HepG2 (cell line): Measurements from ENCODE around the gene NRSN2.

Experiments used
- BRCA1 ChIP-seq: sonication (generic); formaldehyde crosslinking; IDR thresholded peaks from 2 replicates; pipeline ENCODE4 v1.4.0; 2020; ENCODE audit warnings: missing genetic modification reagents
- CAMTA2 ChIP-seq: sonication (generic); formaldehyde crosslinking; IDR thresholded peaks from 2 replicates; pipeline ENCODE4 v1.4.0; 2020; ENCODE audit warnings: mild to moderate bottlenecking, missing genetic modification reagents, borderline replicate concordance
- DMTF1 ChIP-seq: sonication (generic); formaldehyde crosslinking; IDR thresholded peaks from 2 replicates; pipeline ENCODE4 v1.4.0; 2020; ENCODE audit warnings: mild to moderate bottlenecking, missing genetic modification reagents
- HOXA5 ChIP-seq: sonication (generic); formaldehyde crosslinking; IDR thresholded peaks from 2 replicates; pipeline ENCODE4 v1.4.0; 2020; ENCODE audit warnings: missing genetic modification reagents
- TBP ChIP-seq: sonication (generic); formaldehyde crosslinking; IDR thresholded peaks from 2 replicates; pipeline ENCODE4 v1.5.0; 2020; ENCODE audit warnings: missing genetic modification reagents

GRCh38 chr20:399182-399707 is 52.3 kb downstream of the NRSN2 start:
- no peak for TF ChIP-seq HOXA5 (CRISPR knock-in tag)
- TF ChIP-seq DMTF1 (CRISPR knock-in tag), result no peak
- no peak for TF ChIP-seq CAMTA2 (CRISPR knock-in tag)
- TF ChIP-seq BRCA1 (CRISPR knock-in tag), result no peak
- no peak for TF ChIP-seq TBP (CRISPR knock-in tag)
